Breast epithelium (tissue), 3 donors: Measurements from ENCODE around the gene SUFU.

Experiments
- CTCF ChIP-seq, 3 donors: fragments of 450-650 bp; IDR thresholded peaks; one replicate each; pipeline ENCODE4 v1.5.1; 2016 to 2017; ENCODE audit warnings: antibody characterized with exemption in 3 of 3, mild to moderate bottlenecking in 3 of 3, moderate library complexity in 3 of 3
- POLR2A ChIP-seq: fragments of 450-650 bp; IDR thresholded peaks from one replicate; pipeline ENCODE4 v1.6.1; 2016; ENCODE audit warnings: antibody characterized with exemption, mild to moderate bottlenecking, moderate library complexity
- POLR2AphosphoS5 ChIP-seq, 3 donors: sonication (generic); formaldehyde crosslinking; IDR thresholded peaks; one replicate each; pipeline ENCODE4 v1.6.1; 2017; ENCODE audit warnings: antibody characterized with exemption in 3 of 3

- TF ChIP-seq CTCF (IDR thresholded peaks at IDR 0.05) (no peak), POLR2AphosphoS5 (IDR thresholded peaks at IDR 0.05) (no peak), POLR2A (no peak)
These were observed 19.1 kb downstream of the SUFU start for GRCh38 chr10:102522874-102523249.
